A549 treated with CpdA at 1 μM for 4 hours (cell line): ENCODE measurements around the gene ADGRD2. TPM values are rescaled to one million over a fixed set of nuclear protein-coding genes. Genes with fewer than 3 reads are reported as not detected.

ENCODE experiments used
- total RNA-seq: library from RNA; stranded (reverse); fragments of 200-300 nt; extraction: Qiagen RNA extraction; gene quantifications from 5 replicates; pipeline ENCODE4 v1.2.3, GENCODE V29; 2022; ENCODE audit warnings: low read depth

ADGRD2 gene, protein sequence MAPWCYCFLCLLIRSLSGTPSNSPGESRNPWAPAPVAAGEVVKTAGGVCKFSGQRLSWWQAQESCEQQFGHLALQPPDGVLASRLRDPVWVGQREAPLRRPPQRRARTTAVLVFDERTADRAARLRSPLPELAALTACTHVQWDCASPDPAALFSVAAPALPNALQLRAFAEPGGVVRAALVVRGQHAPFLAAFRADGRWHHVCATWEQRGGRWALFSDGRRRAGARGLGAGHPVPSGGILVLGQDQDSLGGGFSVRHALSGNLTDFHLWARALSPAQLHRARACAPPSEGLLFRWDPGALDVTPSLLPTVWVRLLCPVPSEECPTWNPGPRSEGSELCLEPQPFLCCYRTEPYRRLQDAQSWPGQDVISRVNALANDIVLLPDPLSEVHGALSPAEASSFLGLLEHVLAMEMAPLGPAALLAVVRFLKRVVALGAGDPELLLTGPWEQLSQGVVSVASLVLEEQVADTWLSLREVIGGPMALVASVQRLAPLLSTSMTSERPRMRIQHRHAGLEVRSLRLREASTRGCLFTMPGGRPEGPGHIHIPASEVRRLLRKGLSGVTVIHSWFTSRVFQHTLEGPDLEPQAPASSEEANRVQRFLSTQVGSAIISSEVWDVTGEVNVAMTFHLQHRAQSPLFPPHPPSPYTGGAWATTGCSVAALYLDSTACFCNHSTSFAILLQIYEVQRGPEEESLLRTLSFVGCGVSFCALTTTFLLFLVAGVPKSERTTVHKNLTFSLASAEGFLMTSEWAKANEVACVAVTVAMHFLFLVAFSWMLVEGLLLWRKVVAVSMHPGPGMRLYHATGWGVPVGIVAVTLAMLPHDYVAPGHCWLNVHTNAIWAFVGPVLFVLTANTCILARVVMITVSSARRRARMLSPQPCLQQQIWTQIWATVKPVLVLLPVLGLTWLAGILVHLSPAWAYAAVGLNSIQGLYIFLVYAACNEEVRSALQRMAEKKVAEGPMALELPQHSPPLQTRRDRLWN
- total RNA-seq: 0.03 TPM in 1 of 5 replicates, not detected in the others

DNA sequence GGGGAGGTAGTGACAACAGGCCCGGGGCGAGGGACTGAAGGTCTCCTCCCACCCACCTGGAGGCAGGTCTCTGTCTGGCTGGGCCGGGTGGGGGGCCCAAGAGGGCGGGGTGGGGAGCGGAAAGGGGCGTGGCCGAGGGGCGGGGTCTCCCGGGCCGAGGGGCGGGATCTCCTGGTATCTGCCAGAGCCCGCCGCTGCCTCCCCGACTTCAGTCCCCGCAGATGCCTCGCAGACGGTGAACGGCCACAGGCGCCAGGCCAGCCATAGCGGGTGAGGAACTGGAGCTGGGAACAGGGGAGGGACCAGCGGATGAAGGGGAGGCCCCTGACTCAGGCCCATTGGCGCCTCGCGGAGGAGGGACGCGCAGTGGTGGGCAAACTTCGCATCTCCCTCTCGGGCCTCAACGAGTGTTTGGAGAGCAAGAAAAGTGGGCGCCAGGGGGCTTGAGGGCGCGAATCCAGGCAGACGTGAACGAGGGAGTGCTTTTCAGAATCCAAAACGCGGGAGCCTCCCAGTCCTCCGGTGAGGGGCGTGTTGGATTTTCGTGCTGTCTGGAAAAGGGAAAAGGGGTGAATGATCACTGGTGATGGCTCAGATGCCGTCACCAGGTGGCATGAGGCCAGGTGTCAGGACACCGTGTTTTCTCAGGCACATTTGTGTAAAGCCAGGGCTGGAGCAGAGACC is at the start of gene ADGRD2:
Gene ADGRD2, plus strand, starts transcription at position 211 of the 684 bp plus-strand sequence. CDS start 1,216 bp downstream, outside the sequence.

DNA sequence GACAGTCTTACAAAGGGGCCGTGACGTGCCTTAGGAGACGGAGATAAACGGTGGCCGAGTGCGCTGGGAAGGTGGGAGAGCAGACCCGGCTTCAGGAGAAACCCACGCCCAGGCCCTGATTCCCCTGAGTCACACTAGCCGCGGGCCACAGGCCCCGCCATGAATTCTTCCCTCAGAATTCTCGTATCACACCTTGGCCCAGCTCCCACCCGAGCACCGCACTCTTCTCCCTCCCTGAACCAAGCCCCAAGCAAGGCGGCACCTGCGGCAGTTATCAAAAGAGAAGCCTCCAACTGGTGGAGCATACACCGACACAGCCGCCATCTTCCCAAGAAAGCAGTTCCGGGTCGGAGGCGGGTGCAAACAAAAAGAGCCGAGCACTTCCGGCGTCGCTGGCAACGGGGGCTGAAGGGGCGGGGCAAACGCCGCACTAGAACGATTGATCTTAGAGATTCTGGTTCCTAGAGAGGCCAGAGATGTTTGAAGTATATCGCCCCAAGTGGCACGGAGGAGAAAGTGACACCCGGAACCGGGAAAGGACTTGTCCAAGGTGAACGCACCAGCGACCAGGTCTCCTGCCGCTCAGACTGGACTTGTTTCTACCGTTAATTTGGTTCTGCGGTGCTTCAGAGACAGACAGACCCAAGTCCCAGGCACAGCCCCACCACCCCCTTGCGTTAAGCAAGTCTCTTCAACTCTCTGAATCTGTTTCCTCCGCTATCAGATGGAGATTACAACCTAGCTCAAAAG is 35.0 kb upstream of the ADGRD2 start, which contains the start of gene PSMB7:
Gene PSMB7, minus strand, starts transcription at position 341 of the 750 bp plus-strand sequence. Its CDS starts 17 bp downstream, at position 324.

DNA sequence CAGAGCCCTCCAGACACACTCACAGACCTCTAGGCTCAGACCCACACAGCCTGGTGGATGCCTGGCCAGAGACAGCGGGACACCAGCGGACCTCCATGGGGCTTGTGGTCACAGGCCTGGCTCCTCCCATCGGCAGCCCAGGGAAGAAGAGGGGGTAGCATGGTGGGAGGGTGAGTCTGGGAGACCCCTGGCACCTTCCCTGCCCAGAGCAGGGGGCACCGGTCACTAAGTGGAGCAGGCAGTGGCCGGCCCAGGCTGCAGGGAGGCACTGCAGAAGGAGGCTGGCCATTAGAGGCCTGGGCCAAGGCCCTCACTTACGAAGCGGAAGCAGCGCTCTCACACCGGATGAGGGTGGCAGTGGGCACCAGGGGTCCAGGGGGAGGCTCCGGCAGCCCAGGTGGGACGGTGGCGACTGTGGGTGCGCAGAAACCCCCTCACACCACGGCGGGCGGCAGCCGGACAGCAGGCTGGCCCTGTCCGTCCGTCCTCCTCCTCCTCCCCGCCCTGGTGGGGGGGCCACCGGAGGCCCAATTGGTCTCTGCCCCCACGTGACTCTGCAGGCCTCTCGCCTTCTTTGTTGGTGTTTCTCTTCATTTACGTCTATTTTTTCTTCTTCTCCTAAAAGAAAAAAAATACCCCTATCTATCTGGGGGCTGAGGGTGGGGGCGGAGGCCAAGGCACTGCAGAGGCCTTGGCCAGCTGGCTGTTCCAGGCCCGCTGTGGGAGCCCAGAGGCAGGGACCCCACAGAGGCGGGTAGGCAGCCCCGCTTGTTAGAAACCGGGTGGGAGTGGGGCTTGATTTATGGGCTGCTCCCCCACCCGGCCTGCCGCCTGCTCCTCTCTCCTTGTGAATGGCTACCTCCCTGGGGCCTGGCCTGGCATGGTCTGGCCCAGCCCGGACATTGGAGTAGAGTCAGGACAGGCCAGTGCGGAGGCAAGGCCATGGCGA is 57.0 kb downstream of the ADGRD2 start, which contains the start of gene NR5A1:
Gene NR5A1, minus strand, starts transcription at position 469 of the 949 bp plus-strand sequence. CDS start 4,004 bp downstream, outside the sequence.

Other genes starting within 250 kb of the ADGRD2 start
- gene NEK6, start 192.5 kb upstream of the ADGRD2 start, total RNA-seq: 55.7 to 69.5 TPM (median 61.4 TPM) in 5 replicates
- gene PSMB7, start 35.0 kb upstream of the ADGRD2 start, total RNA-seq: 305 to 358 TPM (median 337 TPM) in 5 replicates
- 0.08 TPM in 1 of 5 replicates, not detected in the others for gene NR5A1, start 56.9 kb downstream of the ADGRD2 start, total RNA-seq